ENCODE measurements around the gene PLCZ1.
"Not testable (repeated sequence)": the region's sequence is repeated elsewhere in the genome, so short reads cannot be mapped to it uniquely, and the experiment has no call there.

The PLCZ1 gene, protein sequence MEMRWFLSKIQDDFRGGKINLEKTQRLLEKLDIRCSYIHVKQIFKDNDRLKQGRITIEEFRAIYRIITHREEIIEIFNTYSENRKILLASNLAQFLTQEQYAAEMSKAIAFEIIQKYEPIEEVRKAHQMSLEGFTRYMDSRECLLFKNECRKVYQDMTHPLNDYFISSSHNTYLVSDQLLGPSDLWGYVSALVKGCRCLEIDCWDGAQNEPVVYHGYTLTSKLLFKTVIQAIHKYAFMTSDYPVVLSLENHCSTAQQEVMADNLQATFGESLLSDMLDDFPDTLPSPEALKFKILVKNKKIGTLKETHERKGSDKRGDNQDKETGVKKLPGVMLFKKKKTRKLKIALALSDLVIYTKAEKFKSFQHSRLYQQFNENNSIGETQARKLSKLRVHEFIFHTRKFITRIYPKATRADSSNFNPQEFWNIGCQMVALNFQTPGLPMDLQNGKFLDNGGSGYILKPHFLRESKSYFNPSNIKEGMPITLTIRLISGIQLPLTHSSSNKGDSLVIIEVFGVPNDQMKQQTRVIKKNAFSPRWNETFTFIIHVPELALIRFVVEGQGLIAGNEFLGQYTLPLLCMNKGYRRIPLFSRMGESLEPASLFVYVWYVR

DNA sequence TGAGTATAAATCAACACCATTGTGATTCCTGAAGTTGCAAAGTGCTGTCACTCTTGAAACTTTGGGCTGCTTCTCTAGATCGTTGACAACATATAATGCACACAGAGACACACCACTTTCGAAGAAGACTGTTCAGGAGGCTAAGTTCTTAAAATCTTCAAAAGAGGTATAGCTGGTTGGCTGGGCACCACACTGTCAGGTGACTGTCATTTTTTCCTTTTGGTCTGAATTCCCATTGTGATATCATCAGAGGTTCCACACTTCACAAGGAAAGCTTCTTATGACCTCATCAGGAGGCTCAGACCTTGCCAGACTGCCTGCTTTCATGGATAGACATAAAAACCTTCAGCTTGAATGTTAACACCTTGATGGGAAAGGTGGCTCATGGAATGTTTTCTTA is at the start of gene PLCZ1, which contains the start of gene CAPZA3:
Gene PLCZ1 (minus strand): TSS at position 194 of the 400 bp plus-strand sequence. CDS start 641 bp downstream, outside the sequence.
Gene CAPZA3 (plus strand): TSS at position 301 of the 400 bp plus-strand sequence. CDS start 150 bp downstream, outside the sequence.
- DNase-seq = no peak

DNA sequence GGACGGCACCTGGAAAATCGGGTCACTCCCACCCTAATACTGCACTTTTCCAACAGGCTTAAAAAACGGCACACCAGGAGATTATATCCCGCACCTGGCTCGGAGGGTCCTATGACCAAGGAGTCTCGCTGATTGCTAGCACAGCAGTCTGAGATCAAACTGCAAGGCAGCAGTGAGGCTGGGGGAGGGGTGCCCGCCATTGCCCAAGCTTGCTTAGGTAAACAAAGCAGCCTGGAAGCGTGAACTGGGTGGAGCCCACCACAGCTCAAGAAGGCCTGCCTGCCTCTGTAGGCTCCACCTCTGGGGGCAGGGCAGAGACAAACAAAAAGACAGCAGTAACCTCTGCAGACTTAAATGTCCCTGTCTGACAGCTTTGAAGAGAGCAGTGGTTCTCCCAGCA is 47.7 kb upstream of the PLCZ1 start:
- not testable (repeated sequence) for DNase-seq

DNA sequence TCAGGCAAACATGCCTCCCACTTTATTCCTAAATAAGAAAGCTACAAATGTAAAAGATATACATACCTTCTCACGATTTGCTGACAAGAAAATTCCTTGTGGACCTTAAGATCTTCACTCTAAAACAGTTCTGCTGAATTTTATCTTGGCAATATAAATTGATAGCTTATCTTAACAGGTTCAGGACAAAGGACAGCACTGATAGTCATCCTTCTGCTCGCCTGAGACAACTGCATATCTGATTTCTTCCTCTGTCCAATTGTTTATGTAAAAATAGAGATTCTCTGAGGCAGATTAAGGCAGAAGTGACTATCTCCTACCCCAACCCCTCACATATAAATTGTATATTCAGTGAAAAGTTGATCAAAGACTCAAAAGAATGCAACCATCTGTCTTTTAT is 45.0 kb upstream of the PLCZ1 start:
- no peak for DNase-seq

DNA sequence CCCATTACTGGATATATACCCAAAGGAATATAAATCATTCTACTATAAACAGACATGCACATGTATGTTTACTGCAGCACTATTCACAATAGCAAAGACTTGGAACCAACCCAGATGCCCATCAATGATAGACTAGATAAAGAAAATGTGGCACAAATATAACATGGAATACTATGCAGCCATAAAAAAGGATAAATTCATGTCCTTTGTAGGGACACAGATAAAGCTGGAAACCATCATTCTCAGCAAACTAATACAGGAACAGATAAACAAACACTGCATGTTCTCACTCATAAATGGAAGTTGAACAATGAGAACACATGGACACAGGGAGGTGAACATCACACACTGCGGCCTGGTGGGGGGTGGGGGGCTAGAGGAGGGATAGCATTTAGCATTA is 28.7 kb upstream of the PLCZ1 start:
- not testable (repeated sequence) for DNase-seq

DNA sequence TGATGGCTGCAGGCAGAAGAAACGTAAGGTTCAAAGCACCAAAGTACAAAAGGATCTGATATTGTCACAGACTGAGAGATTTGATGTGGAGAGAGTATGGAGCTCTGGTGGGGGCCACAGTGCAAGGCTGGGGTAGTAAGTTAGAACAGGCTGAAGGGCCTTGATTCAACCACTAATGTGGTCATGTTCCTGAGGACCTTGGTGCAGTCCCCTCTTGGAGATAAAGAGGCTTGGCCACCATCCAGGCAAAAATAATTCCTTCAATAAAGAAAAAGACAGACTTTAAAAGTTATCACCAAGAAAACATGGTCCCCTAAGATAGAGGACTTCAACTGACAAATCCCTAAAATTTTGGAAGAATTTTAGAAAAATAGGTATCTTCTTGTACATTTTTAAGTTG is 17.5 kb upstream of the PLCZ1 start:
- no peak for DNase-seq

DNA sequence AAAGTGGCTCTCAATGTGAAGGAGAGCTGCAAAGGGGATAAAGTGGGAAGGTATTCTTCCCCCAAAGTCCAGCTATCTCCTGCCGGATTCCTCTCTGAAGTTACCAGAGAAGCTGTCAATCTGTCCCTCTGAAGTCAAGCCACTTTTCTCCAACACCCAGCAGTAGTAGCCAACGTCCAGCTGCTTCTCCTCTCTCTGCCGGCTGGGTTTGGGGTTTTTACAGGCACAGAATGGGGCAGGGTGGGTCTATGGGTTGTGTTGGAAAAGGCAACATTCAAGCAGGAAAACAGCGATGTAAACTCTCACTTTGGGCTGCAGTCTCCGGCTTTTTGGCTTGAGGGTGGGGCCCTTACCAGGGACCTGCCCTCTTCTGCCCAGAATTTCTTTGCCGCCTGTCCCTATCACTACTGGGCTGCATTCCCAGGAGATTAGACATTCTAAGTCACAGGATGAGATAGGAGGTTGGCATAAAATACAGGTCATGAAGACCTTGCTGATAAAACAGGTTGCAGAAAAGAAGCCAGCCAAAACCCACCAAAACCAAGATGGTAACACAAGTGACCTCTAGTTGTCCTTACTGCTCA is 16.4 kb upstream of the PLCZ1 start:
- DNase-seq = no peak

DNA sequence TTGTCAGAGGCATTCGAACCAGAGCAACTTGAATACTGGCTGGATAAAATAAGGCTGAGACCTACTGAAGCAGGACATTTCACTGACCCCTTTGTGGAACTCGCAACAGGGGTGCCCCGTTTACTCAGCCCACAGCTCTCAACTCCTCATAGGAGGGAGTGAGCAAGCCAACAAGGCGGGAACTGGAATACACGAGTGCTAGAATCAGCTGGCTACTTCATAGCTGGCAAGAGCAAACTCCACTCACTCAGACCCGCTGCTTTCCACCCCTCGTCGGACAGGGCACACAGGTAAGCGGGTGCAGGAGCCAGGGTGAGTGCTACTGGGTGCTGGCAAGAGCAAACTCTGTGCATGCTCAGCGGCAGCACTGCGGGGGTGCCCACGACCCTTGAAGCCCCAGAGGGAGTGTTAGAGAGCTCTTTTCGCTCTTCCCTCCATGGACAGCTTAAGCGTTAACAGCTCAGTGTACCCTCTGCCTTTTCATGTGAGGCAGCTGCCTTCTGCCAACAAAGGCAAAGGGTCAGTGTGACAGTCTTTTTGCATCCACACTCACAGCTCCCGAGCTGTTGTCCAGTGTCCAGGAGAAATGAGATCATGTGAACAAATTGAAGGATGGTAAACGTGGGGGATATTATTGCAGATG is 15.8 kb upstream of the PLCZ1 start:
- no peak for DNase-seq

DNA sequence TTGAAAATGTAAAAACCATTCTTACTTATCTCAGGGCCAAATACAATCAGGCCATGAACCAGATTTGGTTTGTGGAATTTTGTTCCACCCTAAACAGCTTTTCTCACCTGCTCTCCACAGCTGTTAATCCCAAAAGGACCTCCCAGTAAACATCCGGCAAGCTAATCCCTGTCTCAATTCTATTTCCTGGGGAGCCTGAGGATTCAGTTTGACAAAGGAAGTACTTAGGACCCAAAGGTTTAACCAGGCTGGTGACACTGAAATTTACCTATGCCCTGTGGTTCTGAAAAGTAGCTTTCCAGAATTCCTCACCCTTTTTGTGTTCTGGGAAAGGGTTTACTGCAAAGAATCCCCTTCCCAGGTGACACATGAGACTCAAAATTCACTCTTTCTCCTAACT is 15.1 kb upstream of the PLCZ1 start:
- DNase-seq = no peak

DNA sequence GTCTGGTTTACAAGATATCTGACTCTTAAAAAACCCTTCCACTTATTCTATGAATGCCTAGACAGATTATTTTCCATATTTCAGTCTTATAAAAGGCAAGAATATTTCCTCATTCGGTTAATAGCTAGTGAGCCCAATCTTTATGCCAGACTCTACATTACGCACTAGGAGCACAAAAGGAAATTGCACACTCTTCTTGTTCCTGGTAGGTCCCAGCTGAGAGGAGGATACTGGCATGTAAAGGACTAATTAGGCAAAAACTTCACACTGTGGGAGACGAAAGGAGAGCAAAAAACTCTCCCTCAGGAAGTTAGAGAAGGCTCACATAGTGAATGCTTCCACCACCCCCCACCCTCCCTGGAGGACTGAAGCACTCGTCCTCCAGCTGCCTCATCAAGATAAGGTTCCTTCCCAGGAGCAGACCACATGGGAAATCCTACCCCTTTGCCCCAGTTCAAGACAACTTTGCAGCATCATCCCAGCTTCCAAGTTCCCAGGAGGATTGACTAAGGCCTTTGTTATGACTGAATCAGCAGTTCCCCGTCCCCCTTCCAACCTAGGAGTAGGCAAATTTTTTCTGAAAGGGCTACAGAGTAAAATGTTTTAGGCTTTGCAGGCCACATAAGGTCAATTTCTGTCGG is 14.6 kb upstream of the PLCZ1 start:
- no peak for DNase-seq

DNA sequence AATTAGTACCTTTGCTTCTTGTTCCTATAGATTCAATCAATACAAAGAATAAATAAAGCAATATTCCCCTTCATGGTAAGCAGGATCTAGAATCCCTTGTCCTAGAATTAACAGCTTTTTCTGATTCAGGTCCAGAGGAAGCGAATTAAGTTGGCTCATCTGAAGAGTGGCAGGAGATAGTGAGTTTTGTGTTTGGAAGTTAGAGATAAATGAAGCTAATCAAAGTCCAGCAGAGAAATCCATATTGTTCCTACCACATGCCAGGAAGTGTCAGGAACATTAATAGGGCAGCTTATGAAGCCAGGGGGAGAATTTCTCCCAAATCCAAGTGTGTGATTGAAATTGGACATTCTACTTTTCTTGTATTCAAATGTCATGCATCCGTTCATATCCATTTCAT is 14.1 kb upstream of the PLCZ1 start:
- DNase-seq = no peak

DNA sequence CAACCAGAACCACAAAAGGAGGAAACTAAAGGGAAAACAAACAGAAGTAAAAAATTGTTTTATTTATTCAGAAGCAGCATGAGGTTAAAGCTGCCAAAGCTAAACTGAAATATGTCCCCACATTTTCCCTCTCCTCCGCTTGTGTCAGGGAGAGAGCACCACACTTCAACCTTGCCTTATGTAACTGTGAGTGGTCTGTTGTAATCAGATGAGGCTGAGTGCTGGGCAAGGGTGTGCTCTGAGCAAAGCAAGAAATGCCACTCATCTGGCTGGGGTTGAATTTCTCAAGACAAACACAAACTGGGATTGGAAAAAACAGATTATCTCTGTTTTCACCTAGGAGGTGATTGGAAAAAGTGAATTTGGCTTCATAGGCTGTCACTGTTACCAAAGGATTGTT is 12.3 kb upstream of the PLCZ1 start:
- DNase-seq = no peak

DNA sequence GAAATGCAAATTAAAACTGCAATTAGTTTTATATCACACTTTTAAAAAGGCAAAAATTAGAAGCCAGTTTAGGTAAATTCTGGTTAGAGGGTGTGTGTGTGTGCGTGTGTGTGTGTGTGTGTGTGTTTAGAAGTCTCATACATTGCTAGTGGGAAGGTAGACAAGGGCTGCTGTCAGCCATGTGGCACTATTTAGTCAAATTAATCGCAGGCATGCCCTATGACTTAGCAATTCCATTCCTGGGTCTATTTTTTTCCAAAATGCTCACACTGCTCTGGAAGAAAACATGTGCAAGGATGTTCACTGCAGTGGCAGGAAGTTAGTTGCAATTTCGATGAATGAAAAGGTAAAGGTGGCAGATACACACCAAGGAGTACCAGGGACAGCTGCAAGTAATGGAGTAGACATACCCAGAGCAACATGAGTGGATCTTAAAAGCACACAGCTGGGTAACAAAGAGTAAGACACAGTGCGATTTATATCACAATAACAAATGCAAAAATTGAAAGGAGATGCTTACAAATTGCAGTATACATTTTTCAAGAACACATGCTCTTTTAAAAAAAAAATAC is 11.7 kb upstream of the PLCZ1 start:
- DNase-seq = no peak

DNA sequence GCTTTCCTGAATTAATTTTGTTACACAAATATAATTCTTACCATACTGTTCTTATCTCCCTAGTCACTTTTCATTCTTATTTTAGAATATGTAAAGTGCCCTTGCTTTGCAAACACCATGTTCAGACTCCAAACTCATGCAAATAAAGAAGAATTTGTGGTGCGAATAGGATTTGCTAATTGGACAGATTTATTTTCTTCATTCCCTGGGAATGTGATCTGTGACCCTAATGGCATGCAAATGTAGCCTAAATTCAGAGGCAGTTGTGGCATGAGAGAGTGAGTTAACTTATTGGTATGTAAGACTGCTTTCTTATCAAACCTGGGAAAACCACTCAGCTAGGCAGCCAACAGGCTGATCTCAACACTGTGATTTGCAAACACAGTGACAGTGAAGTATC is 10.1 kb upstream of the PLCZ1 start:
- DNase-seq = no peak

DNA sequence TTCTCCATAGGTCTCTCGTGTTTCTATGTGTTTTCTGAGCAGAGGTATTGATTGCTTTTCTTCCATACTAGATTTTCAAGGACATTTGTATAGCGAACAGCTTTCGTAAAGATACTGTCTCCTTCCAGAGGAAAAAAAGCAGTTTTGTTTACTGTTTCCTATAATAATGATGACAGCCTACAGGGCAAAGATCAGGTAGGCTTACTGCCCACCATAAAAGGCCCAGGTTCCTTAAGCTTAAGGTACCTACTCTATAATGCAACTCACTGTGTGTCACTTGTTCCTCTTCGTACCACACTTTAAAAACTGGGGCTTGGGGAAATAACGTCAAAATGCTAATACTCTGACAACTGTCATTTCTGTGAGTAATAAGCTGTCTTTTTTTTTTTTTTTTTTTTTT is 6.7 kb downstream of the PLCZ1 start:
- no peak for DNase-seq

DNA sequence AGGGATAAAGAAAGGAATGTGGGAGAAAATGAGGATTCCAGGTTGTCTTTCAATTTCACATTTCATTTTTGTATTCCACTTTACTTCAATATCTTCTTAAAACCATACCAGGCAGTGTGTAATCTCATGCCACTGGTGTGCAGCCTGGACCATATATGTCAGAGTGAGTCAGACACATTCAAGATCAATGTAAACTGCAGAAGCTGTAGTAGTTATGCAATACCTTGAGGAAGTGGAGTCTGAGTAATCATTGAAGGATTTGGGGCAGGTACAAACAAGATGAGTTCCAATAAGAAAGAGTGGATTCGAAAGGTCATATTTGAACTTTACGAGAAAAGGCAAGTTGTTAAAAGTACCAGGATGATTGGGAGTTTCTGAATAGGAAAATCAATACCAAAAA is 14.1 kb downstream of the PLCZ1 start:
- DNase-seq = no peak

DNA sequence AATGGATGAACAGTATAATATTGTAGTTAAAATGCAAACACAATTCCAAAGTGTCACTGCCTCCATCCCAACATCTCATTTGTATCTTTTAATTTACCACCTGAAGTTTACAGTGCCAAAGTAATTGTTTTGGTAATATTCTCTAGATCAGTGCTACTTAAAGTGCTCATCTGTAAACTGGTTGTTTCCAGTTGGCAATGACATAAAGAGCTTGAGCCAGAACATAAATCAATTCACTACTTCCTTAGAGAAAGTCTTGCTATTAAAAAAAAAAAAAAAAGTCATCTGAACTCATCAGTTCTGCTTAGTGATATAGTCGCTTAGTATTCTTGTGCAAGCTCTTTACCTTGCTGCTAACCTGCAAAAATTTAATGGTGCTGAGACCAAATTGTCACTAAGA is 16.4 kb downstream of the PLCZ1 start:
- no peak for DNase-seq

DNA sequence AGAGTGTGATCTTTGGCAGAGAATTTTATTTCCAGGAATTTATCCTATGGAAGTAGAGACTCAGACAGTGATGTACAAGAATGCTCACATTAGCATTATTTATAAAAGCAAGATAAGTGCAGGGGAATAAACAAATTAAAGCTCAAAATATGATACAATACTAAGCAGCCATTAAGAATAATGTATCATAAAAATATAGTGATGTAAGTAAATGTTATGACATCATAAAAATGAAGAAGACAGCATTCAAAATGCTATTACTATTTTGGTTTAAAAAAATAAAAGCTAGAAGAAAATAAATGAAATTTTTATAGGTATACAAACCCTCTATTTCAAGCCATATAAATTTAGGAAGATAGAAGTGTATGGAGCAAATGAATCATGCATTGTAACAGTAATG is 17.1 kb downstream of the PLCZ1 start:
- no peak for DNase-seq

DNA sequence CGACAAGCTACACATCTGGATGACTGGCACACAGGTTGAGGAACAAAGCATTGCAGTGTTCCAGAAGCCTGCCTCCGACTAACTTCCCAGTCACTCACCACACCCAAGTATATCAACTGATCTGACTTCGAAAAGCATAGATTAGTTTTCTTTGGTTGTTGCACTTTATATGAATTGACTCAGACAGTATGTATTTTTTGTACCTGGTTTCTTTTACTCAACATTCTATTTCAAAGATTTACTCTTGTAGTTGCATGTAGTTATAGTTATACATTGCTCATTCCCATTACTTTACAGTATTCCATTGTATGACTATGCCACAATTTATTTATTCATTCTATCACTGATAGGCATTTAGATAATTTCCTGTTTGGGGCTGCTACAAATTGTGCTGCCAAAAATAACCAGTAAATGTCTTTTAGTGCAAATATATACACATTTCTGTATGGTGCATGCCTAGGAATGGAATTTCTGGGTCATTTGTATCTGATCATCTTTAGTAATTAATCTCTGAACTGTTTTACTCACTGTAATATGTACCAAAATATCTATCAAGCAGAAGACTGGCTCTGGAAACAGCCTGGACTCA is 17.8 kb downstream of the PLCZ1 start:
- DNase-seq = no peak

DNA sequence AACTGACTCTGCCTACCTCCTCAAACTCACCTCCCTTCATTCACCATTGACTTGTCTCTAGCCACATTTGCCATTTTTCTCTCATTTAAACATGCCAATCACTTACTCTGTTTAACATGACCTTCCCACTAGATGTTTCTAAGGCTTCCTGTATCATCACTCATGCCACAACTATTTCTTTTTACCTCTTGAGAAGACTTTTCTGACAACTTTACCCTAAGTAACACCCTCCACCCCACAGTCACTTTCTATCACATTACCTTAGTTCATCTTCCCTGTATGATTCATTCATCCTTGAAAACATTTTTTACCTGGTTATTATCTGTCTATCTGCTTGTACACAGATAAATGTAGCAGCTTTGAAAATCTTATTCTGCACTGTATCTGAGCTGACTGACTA is 19.4 kb downstream of the PLCZ1 start:
- DNase-seq = no peak

DNA sequence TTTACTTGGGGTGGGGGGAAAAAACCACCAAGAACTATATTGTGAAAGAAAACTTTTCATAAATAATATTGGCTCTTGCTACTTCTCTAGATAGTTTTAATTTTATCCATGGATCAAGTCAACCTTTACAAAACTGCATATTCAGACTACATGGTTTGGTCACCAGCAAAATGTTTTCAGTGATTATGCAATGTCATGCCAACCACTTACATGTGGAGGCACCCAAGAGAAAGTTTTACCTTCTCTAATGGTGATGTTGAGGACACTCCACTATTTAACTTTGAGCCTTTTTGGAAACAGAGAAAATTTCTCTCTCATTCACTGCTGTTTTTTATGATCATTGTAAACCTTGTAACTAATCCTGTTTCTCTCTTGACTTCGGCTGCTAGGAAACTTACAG is 21.6 kb downstream of the PLCZ1 start:
- no peak for DNase-seq

DNA sequence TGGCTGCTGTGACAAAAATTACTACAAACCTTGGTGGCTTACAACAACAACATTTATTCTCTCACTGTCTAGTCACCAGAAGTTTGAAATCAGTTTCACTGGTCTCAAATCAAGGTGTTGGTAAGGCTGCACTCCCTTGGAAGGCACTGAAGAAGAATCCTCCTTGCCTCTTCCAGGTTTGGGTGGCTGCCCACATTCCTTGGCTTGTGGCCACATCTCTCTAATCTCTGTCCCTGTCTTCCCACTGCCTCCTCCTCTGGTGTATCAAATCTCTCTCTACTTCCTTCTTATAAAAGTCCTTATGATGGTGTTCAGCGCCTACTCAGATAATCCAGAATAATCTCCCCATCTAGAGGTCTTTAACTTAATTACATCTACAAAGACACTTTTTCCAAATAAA is 31.0 kb downstream of the PLCZ1 start:
- no peak for DNase-seq

DNA sequence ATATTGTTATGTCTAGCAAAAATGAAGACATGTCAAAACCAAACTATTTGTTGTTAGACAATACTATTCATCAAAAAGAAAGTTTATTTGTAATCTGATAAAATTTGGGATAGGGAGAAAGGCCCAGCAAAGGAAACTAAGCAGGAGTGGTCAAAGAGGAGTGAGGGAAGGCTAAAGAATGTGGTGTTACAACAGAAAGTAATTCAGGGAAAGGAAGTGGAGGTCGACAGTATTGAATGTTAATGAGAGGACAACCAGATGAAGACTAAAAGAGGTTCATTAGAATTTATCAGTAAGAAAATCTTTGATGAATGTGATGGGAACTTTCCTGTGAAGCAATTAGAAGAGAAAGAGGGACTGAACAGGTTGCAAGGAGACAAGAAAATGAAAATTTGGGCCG is 33.9 kb downstream of the PLCZ1 start:
- no peak for DNase-seq
